Activated T-cell treated with anti-CD3 and anti-CD28 coated beads, Interleukin-2, amount 50 U/mL, for 72 hours (primary cell): ENCODE measurements around the gene CCND1. TPM values are rescaled to one million over a fixed set of nuclear protein-coding genes. Genes with fewer than 3 reads are reported as not detected.

Experiments used
- ATAC-seq, 2 donors: fragments of 150-1000 bp; cut with Tn5 transposase; replicated peaks in 1 of 2; 2 replicates each; pipeline ENCODE4 v1.10.0; 2021; ENCODE audit warnings: moderate library complexity in 2 of 2, mild to moderate bottlenecking in 1 of 2
- DNase-seq, 2 donors: peaks; one replicate each; pipeline ENCODE4 v3.0.0; 2021 to 2022; ENCODE audit warnings: mixed read lengths in 1 of 2
- H3K27ac Mint-ChIP-seq: one replicate; pipeline ENCODE4 v1.8.0; 2022; ENCODE audit warnings: mild to moderate bottlenecking, moderate library complexity, mixed read lengths
- H3K27me3 Mint-ChIP-seq: one replicate; pipeline ENCODE4 v1.8.0; 2022; ENCODE audit warnings: low read depth, mixed read lengths
- H3K36me3 Mint-ChIP-seq, 2 donors: one replicate each; pipeline ENCODE4 v1.8.0; 2022; ENCODE audit warnings: mixed read lengths in 2 of 2, mild to moderate bottlenecking in 1 of 2; ENCODE audit not compliant: insufficient read depth in 2 of 2
- H3K4me1 Mint-ChIP-seq: one replicate; pipeline ENCODE4 v1.8.0; 2022; ENCODE audit warnings: low read depth, mixed read lengths
- H3K4me3 Mint-ChIP-seq, 2 donors: one replicate each; pipeline ENCODE4 v1.8.0; 2022; ENCODE audit warnings: mild to moderate bottlenecking in 2 of 2, mixed read lengths in 2 of 2, moderate library complexity in 2 of 2
- H3K9me3 Mint-ChIP-seq, 2 donors: one replicate each; pipeline ENCODE4 v1.8.0; 2022; ENCODE audit warnings: mixed read lengths in 2 of 2
- total RNA-seq, 2 donors: library from RNA; stranded (reverse); gene quantifications; one replicate each; pipeline ENCODE4 v1.2.3, GENCODE V29; 2022

The CCND1 gene
- total RNA-seq, 2 donors from 2014 or later: 1.5 to 1.8 TPM

DNA sequence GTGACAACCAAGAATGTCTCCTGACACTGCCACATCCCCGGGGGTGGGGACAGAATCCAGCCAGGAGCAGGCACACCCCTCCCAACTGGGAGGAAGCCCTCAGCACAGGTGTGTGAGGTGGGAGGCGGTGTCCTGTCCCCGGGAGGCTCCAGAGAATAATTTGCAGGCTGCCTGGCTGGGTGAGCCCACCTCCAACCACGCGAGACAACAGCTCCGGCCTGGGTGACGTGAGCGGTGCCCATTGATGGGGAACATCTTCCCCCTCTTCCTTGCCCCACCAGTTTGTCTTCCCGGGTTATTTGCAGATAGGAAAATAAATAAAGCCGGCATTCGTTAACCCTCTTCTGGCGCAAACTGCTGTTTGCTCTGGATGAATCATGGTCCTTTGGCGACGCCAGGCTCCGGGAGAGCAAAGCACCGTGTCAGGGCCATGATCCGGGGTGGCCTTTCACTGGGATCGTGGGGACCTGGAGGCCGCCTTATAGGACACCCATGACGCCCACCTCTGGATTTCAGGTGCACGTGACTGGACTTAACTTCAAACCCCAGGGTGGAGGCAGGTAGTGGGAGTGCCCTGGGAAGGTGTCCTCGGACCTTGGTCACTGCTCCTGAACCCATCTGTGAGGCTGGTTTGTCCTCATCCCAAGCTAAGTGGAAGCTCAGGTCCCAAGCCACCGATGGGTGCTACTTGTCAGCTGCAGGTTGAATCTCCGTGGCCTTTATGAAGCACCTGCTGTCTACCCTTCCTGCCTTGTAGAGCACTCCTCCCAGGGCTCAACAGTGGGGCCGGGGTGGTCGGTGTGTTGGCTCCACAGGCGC is 13.9 kb downstream of the CCND1 start:
- no peak overlapping the region for H3K4me3 Mint-ChIP-seq
- no peaks in the 10 kb centered on the region for H3K4me1 Mint-ChIP-seq
- H3K27ac Mint-ChIP-seq: no peak overlapping the region
- no peaks in the 10 kb centered on the region for H3K27me3 Mint-ChIP-seq
- DNase-seq (no peak), ATAC-seq (no peak)
- no peaks in the 10 kb centered on the region for H3K36me3 Mint-ChIP-seq
- no peaks in the 10 kb centered on the region for H3K9me3 Mint-ChIP-seq

DNA sequence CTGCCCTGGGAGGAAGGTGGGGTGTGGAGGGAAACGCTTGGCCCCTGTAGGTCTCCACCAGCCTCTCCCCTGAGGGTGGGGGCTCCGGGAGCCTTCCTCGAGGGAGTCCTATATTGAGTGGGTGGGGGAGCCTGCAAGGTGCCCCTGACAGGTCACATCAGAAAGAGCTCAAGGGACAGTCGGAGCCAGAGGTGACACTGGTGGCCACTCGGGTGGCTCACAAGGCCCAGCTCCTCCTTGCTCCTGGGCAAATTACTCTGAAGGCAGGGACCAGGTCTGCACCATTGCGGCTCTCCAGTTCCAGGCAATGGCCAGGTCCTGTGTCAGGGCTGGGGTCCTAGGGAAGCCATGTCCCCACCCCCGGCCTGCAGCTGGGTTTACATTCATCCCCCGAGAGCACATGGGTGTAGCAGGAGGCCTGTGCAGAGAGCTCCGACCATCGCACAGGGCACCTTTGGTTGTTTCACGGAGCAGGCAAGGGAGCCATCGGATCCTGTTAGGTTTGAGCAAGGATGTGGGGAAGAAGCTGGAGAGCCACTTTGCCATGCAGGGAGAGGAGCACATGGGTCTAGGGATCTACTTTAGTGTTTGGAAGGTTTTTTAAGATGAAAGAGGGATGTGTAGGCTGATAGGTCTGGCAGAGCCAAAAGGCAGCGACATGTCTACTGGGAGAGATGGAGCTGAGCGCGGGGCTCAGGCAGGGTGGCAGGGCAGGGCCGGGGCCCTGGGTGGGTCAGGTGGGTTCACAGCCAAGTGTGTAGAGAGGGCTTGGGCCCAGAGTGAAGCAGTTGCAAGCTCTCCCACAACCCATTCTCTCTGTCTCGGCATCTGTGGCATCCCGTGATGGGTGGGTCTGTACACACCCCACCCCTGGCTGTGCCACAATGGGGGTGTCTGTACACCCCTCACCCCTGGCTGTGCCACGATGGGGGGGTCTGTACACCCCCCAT is 14.8 kb downstream of the CCND1 start:
- Mint-ChIP-seq H3K36me3 (no peaks in the 10 kb centered on the region), H3K4me3 (no peak overlapping the region), H3K4me1 (no peaks in the 10 kb centered on the region), H3K27ac (no peak overlapping the region), H3K9me3 (no peaks in the 10 kb centered on the region), H3K27me3 (no peaks in the 10 kb centered on the region)
- no peak for ATAC-seq
- DNase-seq: no peak

DNA sequence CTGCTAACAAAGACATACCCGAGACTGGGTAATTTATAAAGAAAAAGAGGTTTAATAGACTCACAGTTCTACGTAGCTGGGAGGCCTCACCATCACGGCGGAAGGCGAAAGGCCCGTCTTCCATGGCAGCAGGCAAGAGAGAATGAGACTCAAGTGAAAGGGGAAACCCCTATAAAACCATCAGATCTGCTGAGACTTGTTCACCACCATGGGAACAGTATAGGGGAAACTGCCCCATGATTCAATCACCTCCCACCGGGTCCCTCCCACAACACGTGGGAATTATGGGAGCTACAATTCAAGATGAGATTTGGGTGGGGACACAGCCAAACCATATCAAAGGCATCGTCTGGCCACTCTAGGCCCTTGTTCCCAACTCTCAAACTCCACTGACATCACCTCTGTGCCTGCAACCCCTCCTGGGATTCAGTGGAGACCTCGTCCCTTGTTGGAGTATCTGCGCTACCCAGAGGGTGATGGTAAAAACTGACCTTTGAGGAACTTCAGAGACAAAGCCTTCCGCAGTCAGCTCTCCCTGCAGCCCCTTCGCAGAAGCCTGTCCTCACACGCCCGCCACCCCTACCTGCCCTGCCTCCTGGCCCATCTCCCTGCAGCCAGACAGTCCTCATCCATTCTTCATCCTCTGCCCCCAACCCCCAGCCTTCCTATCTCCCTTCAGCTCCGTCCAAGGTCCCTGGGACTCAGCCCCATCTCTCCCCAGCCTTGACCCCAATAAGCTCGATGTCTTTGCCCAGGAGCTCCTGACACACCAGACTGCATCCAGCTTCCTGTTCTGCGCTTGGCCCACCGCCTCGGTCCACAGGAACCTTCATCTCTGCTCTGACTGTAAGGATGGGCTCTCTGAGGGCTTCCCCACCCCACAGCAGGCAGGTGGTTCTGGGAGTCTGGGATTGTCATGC is 15.8 kb downstream of the CCND1 start:
- no peaks in the 10 kb centered on the region for H3K4me1 Mint-ChIP-seq
- H3K27ac Mint-ChIP-seq: no peak overlapping the region
- H3K36me3 Mint-ChIP-seq: no peaks in the 10 kb centered on the region
- no peak overlapping the region for H3K4me3 Mint-ChIP-seq
- DNase-seq (no peak), ATAC-seq (no peak)
- H3K27me3 Mint-ChIP-seq: no peaks in the 10 kb centered on the region
- H3K9me3 Mint-ChIP-seq: no peaks in the 10 kb centered on the region

DNA sequence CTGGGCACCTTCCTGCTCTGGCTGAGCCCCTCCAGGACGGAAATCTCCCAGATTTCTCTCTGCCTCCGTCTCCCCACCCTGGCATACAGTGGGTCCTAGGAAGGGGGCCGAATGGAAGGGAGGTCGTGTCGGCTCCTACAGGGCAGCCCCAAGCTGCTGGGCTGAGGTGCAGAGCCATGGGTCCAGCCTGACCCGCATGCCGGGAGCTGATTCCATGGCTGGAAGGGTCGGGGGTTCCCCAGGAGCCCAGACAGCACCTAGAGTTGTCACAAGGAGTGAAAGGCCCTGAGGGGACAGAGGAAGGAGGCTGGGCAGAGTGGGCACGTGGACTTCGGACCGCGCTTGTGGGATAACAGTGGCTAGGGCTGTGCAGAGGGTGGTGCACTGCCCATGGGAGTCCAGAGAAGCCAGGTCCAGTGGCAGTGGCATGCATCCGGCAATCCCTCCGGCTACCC is 16.5 kb downstream of the CCND1 start:
- no peaks in the 10 kb centered on the region for H3K4me1 Mint-ChIP-seq
- DNase-seq (no peak), ATAC-seq (no peak)
- H3K4me3 Mint-ChIP-seq: no peak overlapping the region
- no peaks in the 10 kb centered on the region for H3K9me3 Mint-ChIP-seq
- no peak overlapping the region for H3K27ac Mint-ChIP-seq
- H3K36me3 Mint-ChIP-seq: no peaks in the 10 kb centered on the region
- no peaks in the 10 kb centered on the region for H3K27me3 Mint-ChIP-seq

DNA sequence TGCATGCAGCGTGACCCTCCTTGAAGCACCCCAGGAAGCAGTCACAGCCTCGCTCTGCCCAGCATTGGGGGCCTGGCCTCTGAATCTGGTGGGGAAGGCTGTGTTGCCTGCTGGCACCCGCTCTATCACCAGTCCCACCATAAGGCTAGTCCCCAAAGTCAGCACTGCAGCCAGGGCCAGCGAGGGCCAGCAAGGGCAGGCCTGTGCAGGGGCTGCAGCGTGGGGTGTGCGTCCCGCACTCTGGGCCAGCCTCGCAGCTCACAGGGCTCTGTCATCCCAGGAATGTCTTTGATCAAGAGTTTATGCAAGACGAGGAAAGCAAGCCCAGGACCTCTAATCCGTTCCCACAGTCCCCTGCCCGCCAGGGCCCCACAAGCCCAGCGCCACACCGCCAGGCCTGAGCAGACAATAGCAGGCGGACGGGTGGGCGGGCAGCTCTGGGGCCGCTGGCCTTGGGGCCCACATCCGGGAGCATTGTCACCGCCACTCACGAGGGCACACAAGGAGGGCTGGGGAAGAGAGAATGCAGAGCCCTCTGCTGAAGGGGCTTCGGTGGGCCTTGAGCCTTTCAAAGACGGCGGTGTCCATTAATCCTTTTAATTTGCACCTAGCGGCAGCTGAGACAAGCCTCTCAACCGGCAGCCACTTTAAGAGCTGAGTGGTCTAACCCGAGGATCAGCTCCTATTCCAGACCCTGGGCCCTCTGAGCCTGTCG is 17.1 kb downstream of the CCND1 start:
- Mint-ChIP-seq H3K9me3 (no peaks in the 10 kb centered on the region), H3K27me3 (no peaks in the 10 kb centered on the region), H3K36me3 (no peaks in the 10 kb centered on the region), H3K27ac (no peak overlapping the region), H3K4me3 (no peak overlapping the region), H3K4me1 (no peaks in the 10 kb centered on the region)
- ATAC-seq (no peak), DNase-seq (no peak)

DNA sequence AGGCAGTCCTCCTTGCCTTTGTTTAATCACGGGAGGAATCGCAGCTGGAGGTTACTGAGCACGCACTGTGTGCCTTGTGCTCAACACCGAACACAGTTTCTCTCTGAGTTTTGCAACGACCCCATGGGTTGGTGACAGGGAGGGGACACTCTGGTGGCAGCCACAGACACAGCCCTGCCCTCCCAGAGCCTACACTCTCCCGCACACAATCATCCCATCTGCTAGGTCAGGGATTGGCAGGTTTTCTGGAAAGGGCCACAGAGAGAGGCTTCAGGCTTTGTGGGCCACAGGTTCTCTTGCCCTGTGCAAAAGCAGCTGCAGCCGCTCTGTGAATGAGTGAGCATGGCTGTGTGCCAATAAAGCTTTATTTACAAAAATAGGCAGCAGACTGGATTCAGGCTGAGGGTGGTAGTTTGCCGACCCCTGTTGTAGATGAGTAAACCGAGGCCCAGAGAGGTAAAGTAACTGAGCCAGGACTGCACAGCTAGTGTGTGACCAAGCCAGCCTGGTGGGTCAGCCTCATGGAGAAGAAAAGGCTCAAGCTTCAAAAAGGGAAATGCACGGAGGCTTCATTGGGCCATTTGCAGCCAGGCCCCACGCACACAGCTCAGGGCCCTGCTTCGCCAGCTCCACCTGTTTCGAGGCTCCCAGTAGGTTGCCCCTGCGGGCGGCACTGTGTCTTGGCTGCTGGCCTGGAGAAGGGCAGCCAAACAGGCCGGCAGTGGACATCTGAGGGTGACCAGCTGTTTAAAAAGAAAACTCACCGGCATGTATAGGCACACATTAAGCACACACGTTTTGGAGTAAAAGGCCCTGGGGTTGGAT is 17.9 kb downstream of the CCND1 start:
- Mint-ChIP-seq H3K27me3 (no peaks in the 10 kb centered on the region), H3K4me1 (no peaks in the 10 kb centered on the region), H3K4me3 (no peak overlapping the region), H3K27ac (no peak overlapping the region), H3K36me3 (no peaks in the 10 kb centered on the region), H3K9me3 (no peaks in the 10 kb centered on the region)
- ATAC-seq (no peak), DNase-seq (no peak)

DNA sequence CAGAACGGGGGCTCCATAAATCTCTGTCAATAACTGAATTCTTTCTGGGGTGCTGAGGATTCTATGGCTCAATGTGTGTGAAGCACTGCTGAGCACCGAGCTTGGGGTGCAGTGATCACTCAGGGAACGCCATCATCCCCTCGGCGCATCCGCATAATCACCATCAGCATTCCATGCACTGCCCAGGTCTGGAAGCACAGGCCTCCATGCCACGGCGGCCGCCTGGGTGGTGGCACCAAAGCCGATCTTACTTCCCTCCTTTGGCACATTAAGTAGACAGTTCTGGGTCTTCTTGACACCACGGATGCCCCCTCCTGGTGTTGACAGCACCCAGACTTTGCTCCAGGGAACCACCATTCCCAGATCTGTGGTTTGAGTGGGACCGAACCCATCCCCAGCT is 18.6 kb downstream of the CCND1 start:
- DNase-seq: no peak
- ATAC-seq: no peak
- H3K27me3 Mint-ChIP-seq: no peaks in the 10 kb centered on the region
- H3K4me1 Mint-ChIP-seq: no peaks in the 10 kb centered on the region
- no peaks in the 10 kb centered on the region for H3K9me3 Mint-ChIP-seq
- H3K4me3 Mint-ChIP-seq: no peak overlapping the region
- H3K36me3 Mint-ChIP-seq: peaks cover 0 to 1% of the 10 kb centered on the region in 2 donors
- H3K27ac Mint-ChIP-seq: no peak overlapping the region

DNA sequence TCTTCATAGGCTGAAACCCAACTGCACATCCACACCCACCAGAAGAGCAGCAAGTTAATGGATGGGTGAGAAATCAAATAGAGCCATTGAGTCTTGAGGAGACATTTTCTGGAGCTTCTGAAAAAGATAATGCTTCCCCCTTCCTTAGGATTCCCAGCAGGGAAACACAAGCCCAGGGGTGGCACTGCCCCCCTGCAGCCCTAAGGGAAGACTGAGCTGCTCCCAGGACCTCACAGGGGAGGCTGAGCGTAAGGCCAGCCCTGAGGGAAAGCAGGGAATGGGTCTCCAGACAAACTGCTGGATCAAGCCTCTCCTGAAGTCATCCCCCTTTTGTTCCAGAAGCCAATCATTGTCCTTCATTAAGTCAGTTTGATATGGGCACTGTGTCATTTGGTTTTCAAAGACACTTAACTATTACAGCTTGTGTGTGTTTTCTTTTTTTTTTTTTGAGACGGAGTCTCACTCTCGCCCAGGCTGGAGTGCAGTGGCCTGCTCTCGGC is 19.1 kb downstream of the CCND1 start:
- Mint-ChIP-seq H3K4me1 (no peaks in the 10 kb centered on the region), H3K27me3 (no peaks in the 10 kb centered on the region), H3K4me3 (no peak overlapping the region), H3K9me3 (no peaks in the 10 kb centered on the region), H3K36me3 (peaks cover 0 to 1% of the 10 kb centered on the region in 2 donors), H3K27ac (no peak overlapping the region)
- DNase-seq: no peak
- ATAC-seq: no peak

DNA sequence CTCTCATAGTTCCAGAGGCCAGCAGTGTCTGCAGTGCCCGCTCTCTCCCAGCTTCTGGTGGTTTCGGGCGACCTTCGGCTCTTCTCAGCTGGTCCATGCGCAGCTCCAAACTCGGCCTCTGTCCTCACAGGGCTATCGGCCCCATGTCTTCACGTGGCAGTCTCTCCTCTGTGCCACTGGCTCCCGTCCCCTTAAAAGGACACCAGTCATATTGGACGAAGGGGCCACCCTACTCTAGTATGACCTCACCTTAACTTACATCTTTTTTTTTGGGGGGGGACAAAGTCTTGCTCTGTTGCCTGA is 20.4 kb downstream of the CCND1 start:
- no peak overlapping the region for H3K27ac Mint-ChIP-seq
- H3K4me3 Mint-ChIP-seq: no peak overlapping the region
- peaks cover 0 to 1% of the 10 kb centered on the region in 2 donors for H3K36me3 Mint-ChIP-seq
- DNase-seq (no peak), ATAC-seq (no peak)
- no peaks in the 10 kb centered on the region for H3K4me1 Mint-ChIP-seq
- no peaks in the 10 kb centered on the region for H3K9me3 Mint-ChIP-seq
- H3K27me3 Mint-ChIP-seq: no peaks in the 10 kb centered on the region

DNA sequence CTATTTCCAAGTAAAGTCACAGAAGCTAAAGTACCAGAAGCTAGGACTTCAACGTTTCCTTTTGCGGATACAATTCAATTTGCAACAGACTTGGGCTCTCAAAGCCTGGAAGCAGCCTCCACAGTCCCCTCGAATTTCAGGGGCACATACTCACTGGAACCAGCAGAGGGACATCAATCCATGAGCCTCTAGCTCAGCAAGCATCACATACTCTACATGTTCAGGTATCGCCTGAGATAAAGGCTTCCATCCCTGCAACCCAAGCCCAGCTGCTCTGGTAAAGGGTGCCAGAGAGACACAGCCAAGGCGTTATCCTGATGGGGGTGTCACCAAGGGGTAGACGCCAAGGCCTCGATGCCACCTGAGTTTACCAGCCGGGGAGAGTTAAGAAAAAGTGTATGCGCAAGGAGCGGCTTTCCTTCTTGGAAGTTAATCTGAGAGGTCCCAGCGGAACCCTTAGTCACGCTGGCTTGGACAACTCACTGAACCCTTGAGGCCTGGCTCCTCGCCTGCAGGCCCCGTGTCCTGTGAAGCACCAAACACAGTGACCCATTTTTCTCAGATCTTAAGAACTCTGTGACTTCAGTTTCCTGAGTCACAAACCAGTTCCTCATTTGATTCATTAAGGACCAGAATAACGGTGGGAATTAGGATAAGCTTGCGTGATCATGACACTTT is 21.2 kb downstream of the CCND1 start:
- Mint-ChIP-seq H3K27me3 (no peaks in the 10 kb centered on the region), H3K9me3 (no peaks in the 10 kb centered on the region), H3K4me1 (no peaks in the 10 kb centered on the region), H3K36me3 (peaks cover 0 to 1% of the 10 kb centered on the region in 2 donors), H3K4me3 (no peak overlapping the region), H3K27ac (no peak overlapping the region)
- no peak for DNase-seq
- no peak for ATAC-seq

DNA sequence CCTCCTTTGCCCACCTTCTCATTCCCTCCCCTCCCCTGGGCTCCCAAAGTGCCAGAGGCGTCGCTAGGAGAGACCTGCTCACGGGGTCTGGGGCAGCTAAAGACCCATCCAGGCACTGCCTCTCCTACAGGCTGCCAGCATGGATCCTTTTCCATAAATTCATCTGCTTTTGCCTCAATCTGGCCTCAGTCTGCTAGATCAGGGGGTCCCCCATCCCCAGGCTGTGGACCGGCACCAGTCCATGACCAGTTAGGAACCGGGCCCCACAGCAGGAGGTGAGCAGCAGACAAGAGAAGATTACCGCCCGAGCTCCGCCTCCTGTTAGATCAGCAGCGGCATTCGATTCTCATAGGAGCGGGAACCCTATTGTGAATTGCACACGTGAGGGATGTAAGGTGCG is 21.9 kb downstream of the CCND1 start:
- ATAC-seq (no peak), DNase-seq (no peak)
- Mint-ChIP-seq H3K27me3 (no peaks in the 10 kb centered on the region), H3K4me1 (no peaks in the 10 kb centered on the region), H3K4me3 (no peak overlapping the region), H3K9me3 (no peaks in the 10 kb centered on the region), H3K36me3 (peaks cover 0 to 2% of the 10 kb centered on the region in 2 donors), H3K27ac (no peak overlapping the region)
